Small intestine (tissue), 7 donors: ENCODE data around the gene HRH1. TPM values are rescaled to one million over a fixed set of nuclear protein-coding genes. Genes with fewer than 3 reads are reported as not detected.
"Not testable (repeated sequence)": the region's sequence is repeated elsewhere in the genome, so short reads cannot be mapped to it uniquely, and the experiment has no call there.

Experiments
- DNase-seq, 2 donors: peaks; one replicate each; pipeline versions ENCODE4 v3.0.0 to v3.0.0-alpha.2; 2013
- FAIRE-seq: peaks from 2 replicates; lab custom pipeline; 2012; peaks lifted over from hg19 to GRCh38; lab: Jason Lieb, UNC
- H3K27ac ChIP-seq, 3 donors: one replicate each; pipeline ENCODE4 v1.5.1; 2013; ENCODE audit warnings: low read length in 2 of 3, mild to moderate bottlenecking in 2 of 3, control low read depth in 1 of 3, inconsistent platforms in 1 of 3, low read depth in 1 of 3, moderate library complexity in 1 of 3
- H3K27me3 ChIP-seq, 3 donors: one replicate each; pipeline ENCODE4 v1.6.1; 2013; ENCODE audit warnings: low read length in 3 of 3, inconsistent platforms in 1 of 3; ENCODE audit not compliant: control insufficient read depth in 3 of 3, insufficient read depth in 3 of 3
- H3K36me3 ChIP-seq, 3 donors: one replicate each; pipeline ENCODE4 v1.6.1; 2013; ENCODE audit warnings: low read length in 3 of 3, inconsistent platforms in 1 of 3, low read depth in 1 of 3, mild to moderate bottlenecking in 1 of 3, moderate library complexity in 1 of 3; ENCODE audit not compliant: control insufficient read depth in 3 of 3, insufficient read depth in 2 of 3
- H3K4me1 ChIP-seq, 3 donors: one replicate each; pipeline ENCODE4 v1.6.1; 2013; ENCODE audit warnings: low read length in 2 of 3, inconsistent platforms in 1 of 3, low read depth in 1 of 3, mild to moderate bottlenecking in 1 of 3, moderate library complexity in 1 of 3; ENCODE audit not compliant: control insufficient read depth in 3 of 3, insufficient read depth in 2 of 3
- H3K4me3 ChIP-seq, 3 donors: one replicate each; pipeline ENCODE4 v1.5.1; 2013; ENCODE audit warnings: low read length in 3 of 3, control low read depth in 1 of 3, inconsistent platforms in 1 of 3, low read depth in 1 of 3, mild to moderate bottlenecking in 1 of 3, moderate library complexity in 1 of 3
- H3K9me3 ChIP-seq, 2 donors: one replicate each; pipeline ENCODE4 v1.6.1; 2013; ENCODE audit warnings: low read depth in 1 of 2, low read length in 1 of 2; ENCODE audit not compliant: control insufficient read depth in 2 of 2, insufficient read depth in 1 of 2
- WGBS, 3 donors: extraction: QIAGEN DNeasy Blood & Tissue Kit; methylation state at CpG; one replicate each; pipeline ENCODE4 v1.1.7; 2013; 5-methylcytosine and 5-hydroxymethylcytosine counted together
- polyA plus RNA-seq, 4 donors: library from polyadenylated mRNA; stranded (reverse) in 3 of 4; unstranded in 1 of 4; fragments of 200-250 nt in 3 of 4; fragments of 120-200 nt in 1 of 4; gene quantifications; one replicate each; pipeline versions ENCODE4 v1.2.1 to v1.2.3, GENCODE V29; 2013
- donor health status: healthy with polysubstance abuse.
- donor health status: control.
- donor health status: control.
- donor health status: Bipolar disorder and iron deficiency.
- donor health status: healthy.

Gene HRH1
- polyA plus RNA-seq, 4 donors, result 1.1 to 3.8 (median 1.5) TPM

DNA sequence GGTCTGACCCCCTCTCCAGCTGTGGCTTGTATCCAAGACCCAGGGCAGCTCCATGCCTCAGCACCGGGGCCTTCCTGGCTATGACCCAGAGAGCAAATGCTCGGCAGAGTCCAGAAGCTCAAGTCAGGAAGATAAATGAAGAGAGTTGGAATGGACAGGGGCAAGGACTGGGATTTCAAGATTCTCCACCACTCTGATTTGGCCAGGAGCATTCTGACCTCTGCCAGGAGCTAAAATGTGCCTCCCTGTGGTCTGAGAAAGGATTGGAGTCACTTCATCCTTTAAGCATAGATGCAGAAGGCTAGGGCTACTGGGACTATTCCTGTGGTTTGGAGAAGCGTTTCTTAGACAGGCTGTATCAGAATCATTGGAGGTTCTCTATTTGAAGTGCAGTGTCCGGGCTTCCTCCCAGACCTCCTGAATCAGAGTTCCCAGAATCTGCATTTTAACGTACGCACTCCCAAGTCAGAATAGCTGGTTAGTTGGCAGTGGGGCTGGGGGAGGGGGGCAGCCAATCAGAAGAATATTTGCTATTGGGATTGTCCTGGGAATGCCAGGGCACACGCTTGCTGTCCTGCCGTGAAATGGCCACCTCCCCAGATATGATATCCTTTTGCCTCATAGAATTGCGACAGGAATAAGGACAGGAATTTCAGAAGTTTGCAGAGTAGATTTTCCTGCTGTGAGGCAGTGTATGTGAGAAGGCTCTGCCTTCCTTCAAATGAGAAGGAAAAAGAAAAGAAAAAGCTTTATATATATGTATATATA lies 57.4 kb downstream of the HRH1 start:
- FAIRE-seq, result no peak
- 75 to 85% (median 78%) methylated on average over 9 of the region's 9 CpGs for WGBS, 3 donors

DNA sequence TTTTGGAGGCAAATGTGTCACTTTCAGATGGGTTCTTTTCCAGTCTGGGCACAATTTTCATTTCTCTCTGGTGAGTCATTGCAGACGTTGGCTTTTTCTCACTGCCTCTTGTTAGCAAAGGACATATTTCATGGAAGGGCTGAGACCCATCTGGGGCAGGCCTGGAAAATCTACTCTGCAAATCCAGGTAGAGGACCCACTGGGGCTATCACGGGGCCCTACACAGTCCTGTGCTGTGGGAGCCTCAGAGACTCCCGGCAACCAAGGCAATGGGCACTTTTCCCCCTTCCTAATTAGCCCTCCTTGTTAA lies 58.0 kb downstream of the HRH1 start:
- Histone ChIP-seq H3K4me1 (no peaks in the 10 kb centered on the region), H3K9me3 (no peaks in the 10 kb centered on the region), H3K27ac (no peak overlapping the region), H3K36me3 (no peaks in the 10 kb centered on the region), H3K27me3 (peaks cover 0 to 2% (median 0%) of the 10 kb centered on the region in 3 donors), H3K4me3 (no peak overlapping the region)
- DNase-seq, result no peak
- 66 to 71% (median 68%) methylated on average over 3 of the region's 3 CpGs for WGBS, 3 donors
- no peak for FAIRE-seq

More for the DNA sequence above, 57.4 kb downstream of the HRH1 start:
- Histone ChIP-seq H3K4me1 (no peaks in the 10 kb centered on the region), H3K27me3 (peaks cover 0 to 2% (median 0%) of the 10 kb centered on the region in 3 donors), H3K4me3 (no peak overlapping the region), H3K36me3 (no peaks in the 10 kb centered on the region), H3K9me3 (no peaks in the 10 kb centered on the region), H3K27ac (no peak overlapping the region)
- DNase-seq, result no peak

DNA sequence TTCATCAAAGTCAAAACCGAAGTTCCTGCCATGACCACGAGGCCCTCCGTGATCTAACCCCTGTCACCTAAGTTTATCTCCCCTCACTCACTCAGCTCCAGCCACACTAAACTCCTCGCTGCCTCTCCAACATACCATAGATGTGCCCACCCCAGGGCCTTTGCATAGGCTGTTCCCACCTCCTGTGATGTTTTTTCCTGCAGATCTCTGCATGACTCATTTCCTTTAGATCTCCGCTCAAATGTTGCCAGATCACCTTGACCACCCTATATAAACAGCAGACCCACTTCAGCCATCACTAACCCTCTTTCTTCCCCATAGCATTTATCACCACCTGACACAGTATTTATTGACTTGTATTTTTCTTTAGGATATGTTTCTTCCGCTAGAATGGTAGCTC lies 58.5 kb downstream of the HRH1 start:
- 88 to 91% (median 88%) methylated on average over 6 of the region's 6 CpGs for WGBS, 3 donors
- no peaks in the 10 kb centered on the region for H3K4me1 ChIP-seq
- DNase-seq, result no peak
- H3K36me3 ChIP-seq, result no peaks in the 10 kb centered on the region
- no peak overlapping the region for H3K4me3 ChIP-seq
- H3K27me3 ChIP-seq, result peaks cover 0 to 2% (median 0%) of the 10 kb centered on the region in 3 donors
- H3K27ac ChIP-seq, result no peak overlapping the region
- H3K9me3 ChIP-seq, result no peaks in the 10 kb centered on the region
- FAIRE-seq, result no peak

DNA sequence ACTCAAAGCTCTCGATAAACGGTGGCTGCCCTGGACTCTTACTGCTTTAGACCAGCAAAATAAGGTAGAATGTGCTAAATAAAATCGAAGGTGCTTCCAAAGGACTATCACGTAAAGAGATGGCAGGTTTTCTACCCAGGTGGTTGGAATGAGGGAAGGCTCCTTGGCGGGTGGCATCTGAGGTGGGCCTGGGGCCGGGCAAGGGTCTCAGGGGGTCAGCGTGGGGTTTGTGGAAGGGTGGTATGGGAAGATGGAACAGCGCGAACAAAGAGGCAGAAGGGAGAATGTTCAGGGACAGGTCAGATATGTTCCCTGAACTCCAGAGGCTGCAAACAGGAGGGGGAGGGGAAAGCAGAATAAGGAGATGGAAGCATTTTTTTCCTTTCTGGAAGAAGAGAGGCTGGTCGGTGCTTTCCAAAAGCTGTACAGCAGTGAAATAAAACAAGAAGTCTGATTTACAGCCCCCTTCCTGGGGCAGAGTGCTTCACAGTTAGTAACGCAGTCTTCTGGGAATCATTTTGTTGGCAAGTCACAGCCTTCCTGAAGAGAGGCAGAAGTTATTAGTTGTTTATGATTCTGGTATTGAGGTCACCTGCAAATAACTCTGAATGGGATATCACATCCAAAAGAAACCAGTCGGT lies 59.6 kb downstream of the HRH1 start:
- no peaks in the 10 kb centered on the region for H3K36me3 ChIP-seq
- no peak for FAIRE-seq
- peaks cover 0 to under 1% (median 0%) of the 10 kb centered on the region in 3 donors for H3K27me3 ChIP-seq
- H3K4me1 ChIP-seq, result no peaks in the 10 kb centered on the region
- H3K9me3 ChIP-seq, result no peaks in the 10 kb centered on the region
- DNase-seq, result no peak
- H3K4me3 ChIP-seq, result no peak overlapping the region
- H3K27ac ChIP-seq, result no peak overlapping the region
- 84 to 90% (median 86%) methylated on average over 12 of the region's 12 CpGs for WGBS, 3 donors

DNA sequence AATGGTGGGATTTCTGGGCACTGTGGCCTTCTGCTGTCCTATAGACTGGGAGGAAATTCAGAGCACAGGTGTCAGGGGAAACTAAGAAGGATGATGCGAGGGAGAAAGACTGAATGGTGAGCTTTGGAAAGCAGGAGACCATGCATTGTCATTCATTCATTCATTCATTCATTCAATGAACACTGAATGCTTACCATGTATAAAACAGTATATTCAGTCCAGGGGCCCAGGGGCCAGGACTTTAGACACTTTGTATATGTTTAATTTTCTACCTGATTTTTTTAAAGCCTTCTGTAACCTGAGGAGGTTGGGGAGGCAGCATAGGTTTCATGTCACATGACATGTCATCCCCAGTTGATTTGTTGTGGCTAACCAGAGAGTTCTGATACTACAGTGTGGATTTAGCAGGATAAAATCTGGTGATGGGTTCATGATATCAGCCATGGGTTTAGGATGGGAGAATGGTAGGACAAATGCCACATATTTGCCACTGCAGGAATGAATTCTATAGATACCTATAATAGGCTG lies 60.2 kb downstream of the HRH1 start:
- no peaks in the 10 kb centered on the region for H3K9me3 ChIP-seq
- no peaks in the 10 kb centered on the region for H3K36me3 ChIP-seq
- H3K27me3 ChIP-seq, result no peaks in the 10 kb centered on the region
- 80 to 95% (median 92%) methylated on average over 1 of the region's 1 CpG for WGBS, 3 donors
- no peak overlapping the region for H3K27ac ChIP-seq
- no peak overlapping the region for H3K4me3 ChIP-seq
- DNase-seq (no peak), FAIRE-seq (no peak)
- H3K4me1 ChIP-seq, result no peaks in the 10 kb centered on the region

DNA sequence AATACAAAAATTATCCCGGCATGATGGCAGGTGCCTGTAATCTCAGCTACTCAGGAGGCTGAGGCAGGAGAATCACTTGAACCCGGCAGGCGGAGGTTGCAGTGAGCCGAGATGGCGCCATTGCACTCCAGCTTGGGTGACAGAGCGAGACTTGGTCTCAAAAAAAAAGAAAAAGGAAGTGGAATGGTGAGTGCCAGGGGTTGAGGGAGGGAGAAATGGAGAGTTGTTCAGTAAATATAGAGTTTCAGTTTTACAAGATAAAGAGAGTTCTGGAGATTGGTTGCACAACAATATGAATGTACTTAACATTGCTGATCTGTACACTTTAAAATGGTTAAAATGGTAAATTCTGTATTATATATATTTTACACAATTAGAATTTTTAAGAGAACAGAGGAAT lies 63.1 kb downstream of the HRH1 start:
- not testable (repeated sequence) for H3K27ac ChIP-seq, H3K36me3 ChIP-seq, H3K27me3 ChIP-seq, H3K9me3 ChIP-seq, FAIRE-seq, DNase-seq, H3K4me1 ChIP-seq, H3K4me3 ChIP-seq
- WGBS, 3 donors, result 84 to 94% (median 91%) methylated on average over 6 of the region's 6 CpGs

DNA sequence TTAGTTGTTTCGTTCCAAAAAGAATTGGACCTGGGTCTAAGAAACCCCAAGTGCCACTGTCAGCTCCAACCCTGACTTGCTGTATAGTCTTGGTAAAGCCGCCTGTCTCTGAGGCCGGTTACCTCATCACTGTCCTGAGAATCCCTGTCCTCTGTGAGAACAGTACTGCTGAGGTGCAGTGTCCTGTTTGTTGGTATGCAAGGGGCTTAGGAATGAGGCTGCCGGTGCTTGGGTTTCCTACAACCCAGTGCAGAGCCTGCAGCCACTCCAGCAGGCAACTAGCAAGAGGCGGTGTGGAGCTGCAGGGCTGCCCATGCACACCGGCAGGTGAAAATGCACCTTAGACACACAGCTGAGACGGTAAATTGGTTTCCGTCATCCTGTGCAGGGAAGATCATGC lies 65.9 kb downstream of the HRH1 start:
- DNase-seq (no peak), FAIRE-seq (no peak)
- WGBS, 3 donors, result 83 to 93% (median 91%) methylated on average over 8 of the region's 8 CpGs

DNA sequence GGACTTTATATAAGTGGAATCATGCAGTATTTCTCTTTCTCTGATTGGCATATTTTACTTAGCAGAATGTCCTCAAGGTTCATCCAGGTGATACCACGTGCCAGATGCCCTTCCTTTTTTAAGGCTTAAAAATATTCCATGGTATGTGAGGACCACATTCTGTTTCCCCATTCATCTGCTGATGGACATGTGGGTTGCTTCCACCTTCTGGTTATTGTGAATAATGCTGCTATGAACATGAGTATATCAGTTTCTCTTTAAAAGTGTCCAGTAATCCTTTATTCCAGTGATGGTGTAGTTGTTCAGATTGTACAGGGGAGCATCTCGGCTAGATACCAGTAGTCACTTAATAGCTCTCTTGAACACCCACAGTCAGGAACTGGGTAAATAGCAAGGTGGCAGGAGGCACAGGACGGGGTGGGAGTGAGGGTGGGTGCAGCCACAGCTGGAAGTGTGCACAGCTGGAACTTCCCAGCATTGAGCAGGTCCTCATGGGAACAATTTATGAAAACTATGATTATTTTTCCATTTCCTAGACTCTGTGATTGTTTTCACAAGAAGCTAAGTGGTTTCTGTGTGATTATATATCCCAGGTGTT lies 67.6 kb downstream of the HRH1 start:
- DNase-seq, result no peak
- H3K9me3 ChIP-seq, result no peaks in the 10 kb centered on the region
- H3K4me1 ChIP-seq, result peaks cover 0 to 5% (median 0%) of the 10 kb centered on the region in 3 donors
- H3K36me3 ChIP-seq, result no peaks in the 10 kb centered on the region
- FAIRE-seq, result no peak
- 56 to 82% (median 70%) methylated on average over 3 of the region's 3 CpGs for WGBS, 3 donors
- peaks cover 0 to 3% (median 0%) of the 10 kb centered on the region in 3 donors for H3K27me3 ChIP-seq
- no peak overlapping the region for H3K4me3 ChIP-seq
- H3K27ac ChIP-seq, result no peak overlapping the region

More for the DNA sequence above, 65.9 kb downstream of the HRH1 start:
- peaks cover 0 to 3% (median 0%) of the 10 kb centered on the region in 3 donors for H3K27me3 ChIP-seq
- H3K27ac ChIP-seq, result no peak overlapping the region
- no peak overlapping the region for H3K4me3 ChIP-seq
- peaks cover 0 to 5% (median 0%) of the 10 kb centered on the region in 3 donors for H3K4me1 ChIP-seq
- H3K9me3 ChIP-seq, result no peaks in the 10 kb centered on the region
- H3K36me3 ChIP-seq, result no peaks in the 10 kb centered on the region
